GM18498 (cell line): ENCODE results near the gene TMEM205.

Experiments used
- ATAC-seq: cut with Tn5 transposase; IDR thresholded peaks from one replicate; pipeline ENCODE4 v1.9.1; 2021; ENCODE audit warnings: mild to moderate bottlenecking, moderate library complexity; ENCODE audit not compliant: unreplicated experiment

TMEM205 gene

GRCh38 chr19:11304936-11305335 is 41.1 kb downstream of the TMEM205 start:
- ATAC-seq = no peak

- ATAC-seq = no peak
Observed at GRCh38 chr19:11300811-11301120, 45.3 kb downstream of the TMEM205 start.

GRCh38 chr19:11299946-11300810 is 45.9 kb downstream of the TMEM205 start:
- no peak for ATAC-seq

- ATAC-seq = no peak
Observed at GRCh38 chr19:11296264-11296663, 49.8 kb downstream of the TMEM205 start.

- no peak for ATAC-seq
Observed at GRCh38 chr19:11295665-11296245, 50.3 kb downstream of the TMEM205 start, which contains the start of gene TSPAN16. TSS of gene TSPAN16 (plus strand) at chr19:11296160. CDS start at chr19:11296298, 138 bp downstream.

GRCh38 chr19:11295180-11295579 is 50.9 kb downstream of the TMEM205 start:
- no peak for ATAC-seq

- ATAC-seq = peak; percentile 68
Observed at GRCh38 chr19:11293433-11294389, 52.4 kb downstream of the TMEM205 start.
